Smooth muscle cell (in vitro differentiated cells): Measurements from ENCODE around the gene UBXN6. TPM values are rescaled to one million over a fixed set of nuclear protein-coding genes. Genes with fewer than 3 reads are reported as not detected.

Source experiments
- DNase-seq: peaks from one replicate; lab custom pipeline; 2025; ENCODE audit not compliant: unreplicated experiment; lab: John Stamatoyannopoulos, UW
- H2AFZ ChIP-seq: fragments of 200-600 bp; sonication (generic); 2 replicates; pipeline ENCODE4 v1.6.0; 2016; ENCODE audit warnings: antibody characterized with exemption, low read depth, mild to moderate bottlenecking
- H3F3A ChIP-seq: fragments of 200-600 bp; sonication (generic); 2 replicates; pipeline ENCODE4 v1.6.0; 2017; ENCODE audit warnings: antibody characterized with exemption, low read depth
- H3K27ac ChIP-seq: fragments of 200-600 bp; sonication (generic); 2 replicates; pipeline ENCODE4 v1.5.1; 2016; ENCODE audit warnings: low read depth, mild to moderate bottlenecking
- H3K27me3 ChIP-seq: fragments of 200-600 bp; sonication (generic); 2 replicates; pipeline ENCODE4 v1.6.1; 2016; ENCODE audit warnings: low read depth, mild to moderate bottlenecking
- H3K36me3 ChIP-seq: fragments of 200-600 bp; sonication (generic); 2 replicates; pipeline ENCODE4 v1.5.1; 2016; ENCODE audit warnings: low read depth
- H3K4me1 ChIP-seq: fragments of 200-600 bp; sonication (generic); 2 replicates; pipeline ENCODE4 v1.5.1; 2016; ENCODE audit warnings: low read depth
- H3K4me2 ChIP-seq: fragments of 200-600 bp; sonication (generic); 2 replicates; pipeline ENCODE4 v1.6.0; 2016; ENCODE audit warnings: mild to moderate bottlenecking
- H3K4me3 ChIP-seq: fragments of 200-600 bp; sonication (generic); 2 replicates; pipeline ENCODE4 v1.5.1; 2016; ENCODE audit warnings: mild to moderate bottlenecking
- H3K79me2 ChIP-seq: fragments of 200-600 bp; sonication (generic); 2 replicates; pipeline ENCODE4 v1.6.0; 2016; ENCODE audit warnings: low read depth, mild to moderate bottlenecking
- H3K9ac ChIP-seq: fragments of 200-600 bp; sonication (generic); 2 replicates; pipeline ENCODE4 v1.6.0; 2016; ENCODE audit warnings: low read depth
- H3K9me3 ChIP-seq: fragments of 200-600 bp; sonication (generic); replicated peaks from 2 replicates; pipeline ENCODE4 v1.5.1; 2016; ENCODE audit warnings: low read depth
- H4K20me1 ChIP-seq: fragments of 200-600 bp; sonication (generic); 2 replicates; pipeline ENCODE4 v1.6.0; 2016; ENCODE audit warnings: low read depth
- WGBS: methylation state at CpG from one replicate; pipeline ENCODE4 v1.1.7; 2016; ENCODE audit warnings: low lambda C conversion rate; 5-methylcytosine and 5-hydroxymethylcytosine counted together
- polyA plus RNA-seq: library from polyadenylated mRNA; unstranded; fragments of >200 nt; fragmentation: Nextera tagmentation; extraction: Ambion mirVana; gene quantifications from 2 replicates; pipeline ENCODE4 v1.2.1, GENCODE V29; 2016
- total RNA-seq: library from RNA; depleted of rRNA; stranded (reverse); fragments of >200 nt; gene quantifications from 2 replicates; pipeline ENCODE4 v1.2.3, GENCODE V29; 2014
- TF ChIP-seq, protein P1 (sequence below): fragments of 200-600 bp; sonication (generic); IDR thresholded peaks from 2 replicates; pipeline ENCODE4 v1.5.1; 2017; ENCODE audit warnings: borderline replicate concordance, mild to moderate bottlenecking, antibody characterized with exemption; ENCODE audit not compliant: insufficient read depth, poor library complexity, severe bottlenecking

UBXN6 gene
- total and polyA plus RNA-seq, 2 experiments from 2014 or later: 44.8 to 50.7 TPM

DNA sequence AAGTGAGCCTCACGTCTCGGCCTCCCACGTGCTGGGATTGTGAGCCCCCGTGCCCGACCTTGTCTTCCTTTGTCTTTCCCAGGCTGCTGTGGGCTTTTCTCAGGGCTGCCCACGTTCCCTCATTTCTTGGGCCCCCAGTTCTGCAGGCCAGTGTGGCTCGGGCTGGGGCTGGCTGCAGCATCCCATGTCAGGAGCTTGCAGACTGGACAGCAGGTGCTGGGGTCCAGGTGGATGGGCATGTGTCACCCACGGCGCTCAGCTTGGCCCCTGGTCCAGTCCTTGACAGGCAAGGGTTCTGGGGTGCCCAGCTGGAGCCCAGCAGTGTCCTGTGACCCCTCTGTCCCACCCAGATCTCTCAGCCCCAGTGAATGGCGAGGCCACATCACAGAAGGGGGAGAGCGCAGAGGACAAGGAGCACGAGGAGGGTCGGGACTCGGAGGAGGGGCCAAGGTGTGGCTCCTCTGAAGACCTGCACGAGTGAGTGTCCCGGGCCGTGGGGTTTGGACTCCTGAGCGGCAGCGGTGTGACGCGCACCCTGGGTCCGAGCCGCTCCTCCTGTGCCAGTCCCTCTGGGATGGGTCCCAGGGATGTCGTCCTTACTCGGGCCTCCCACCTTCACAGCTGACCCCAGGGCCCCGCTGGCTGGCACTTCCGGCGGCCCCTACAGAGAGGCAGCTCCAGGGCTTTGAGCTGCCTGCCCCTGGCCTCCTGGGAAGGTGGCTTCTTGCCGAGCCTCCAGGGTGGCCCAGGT lies 43.4 kb upstream of the UBXN6 start:
- over 99% methylated on average over 29 of the region's 29 CpGs for WGBS
- Histone ChIP-seq H3F3A (no peaks in the 10 kb centered on the region), H3K4me1 (no peaks in the 10 kb centered on the region), H3K79me2 (no peaks in the 10 kb centered on the region), H2AFZ (no peak overlapping the region), H3K9me3 (no peaks in the 10 kb centered on the region), H3K27ac (no peak overlapping the region), H3K4me2 (no peak overlapping the region), H3K27me3 (no peaks in the 10 kb centered on the region), H3K36me3 (no peaks in the 10 kb centered on the region), H3K4me3 (no peak overlapping the region), H3K9ac (no peak overlapping the region), H4K20me1 (no peaks in the 10 kb centered on the region)
- no peak for DNase-seq
- TF ChIP-seq, protein P1, sequence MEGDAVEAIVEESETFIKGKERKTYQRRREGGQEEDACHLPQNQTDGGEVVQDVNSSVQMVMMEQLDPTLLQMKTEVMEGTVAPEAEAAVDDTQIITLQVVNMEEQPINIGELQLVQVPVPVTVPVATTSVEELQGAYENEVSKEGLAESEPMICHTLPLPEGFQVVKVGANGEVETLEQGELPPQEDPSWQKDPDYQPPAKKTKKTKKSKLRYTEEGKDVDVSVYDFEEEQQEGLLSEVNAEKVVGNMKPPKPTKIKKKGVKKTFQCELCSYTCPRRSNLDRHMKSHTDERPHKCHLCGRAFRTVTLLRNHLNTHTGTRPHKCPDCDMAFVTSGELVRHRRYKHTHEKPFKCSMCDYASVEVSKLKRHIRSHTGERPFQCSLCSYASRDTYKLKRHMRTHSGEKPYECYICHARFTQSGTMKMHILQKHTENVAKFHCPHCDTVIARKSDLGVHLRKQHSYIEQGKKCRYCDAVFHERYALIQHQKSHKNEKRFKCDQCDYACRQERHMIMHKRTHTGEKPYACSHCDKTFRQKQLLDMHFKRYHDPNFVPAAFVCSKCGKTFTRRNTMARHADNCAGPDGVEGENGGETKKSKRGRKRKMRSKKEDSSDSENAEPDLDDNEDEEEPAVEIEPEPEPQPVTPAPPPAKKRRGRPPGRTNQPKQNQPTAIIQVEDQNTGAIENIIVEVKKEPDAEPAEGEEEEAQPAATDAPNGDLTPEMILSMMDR: no peak

- Histone ChIP-seq H3K79me2 (no peaks in the 10 kb centered on the region), H3F3A (no peaks in the 10 kb centered on the region), H3K4me3 (no peak overlapping the region), H3K27ac (no peak overlapping the region), H3K36me3 (no peaks in the 10 kb centered on the region), H3K9me3 (no peaks in the 10 kb centered on the region), H3K9ac (no peak overlapping the region), H3K4me2 (no peak overlapping the region), H3K4me1 (no peaks in the 10 kb centered on the region), H2AFZ (no peak overlapping the region), H4K20me1 (no peaks in the 10 kb centered on the region), H3K27me3 (no peaks in the 10 kb centered on the region)
- DNase-seq: no peak
- 95% methylated on average over 15 of the region's 15 CpGs for WGBS
- TF ChIP-seq, protein P1: no peak
These were observed 42.3 kb upstream of the UBXN6 start for GRCh38 chr19:4499855-4500254.

DNA sequence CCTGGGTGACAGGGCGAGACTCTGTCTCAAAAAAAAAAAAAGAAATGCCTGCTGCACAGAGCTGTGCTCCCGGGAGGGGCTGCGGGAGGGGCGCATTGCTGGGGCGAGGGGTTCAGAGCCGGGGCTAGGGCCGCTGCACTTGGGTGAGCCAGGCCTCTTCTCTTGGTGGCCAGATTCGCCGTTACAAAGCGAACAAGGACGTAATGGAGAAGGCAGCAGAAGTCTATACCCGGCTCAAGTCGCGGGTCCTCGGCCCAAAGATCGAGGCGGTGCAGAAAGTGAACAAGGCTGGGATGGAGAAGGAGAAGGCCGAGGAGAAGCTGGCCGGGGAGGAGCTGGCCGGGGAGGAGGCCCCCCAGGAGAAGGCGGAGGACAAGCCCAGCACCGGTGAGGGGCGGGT lies 41.7 kb upstream of the UBXN6 start:
- Histone ChIP-seq H3F3A (no peaks in the 10 kb centered on the region), H3K27ac (no peak overlapping the region), H3K4me1 (no peaks in the 10 kb centered on the region), H3K4me3 (no peak overlapping the region), H3K27me3 (no peaks in the 10 kb centered on the region), H2AFZ (no peak overlapping the region), H3K36me3 (no peaks in the 10 kb centered on the region), H3K79me2 (no peaks in the 10 kb centered on the region), H3K9me3 (no peaks in the 10 kb centered on the region), H3K9ac (no peak overlapping the region), H4K20me1 (no peaks in the 10 kb centered on the region), H3K4me2 (no peak overlapping the region)
- 98% methylated on average over 20 of the region's 23 CpGs for WGBS
- DNase-seq: no peak
- TF ChIP-seq, protein P1: no peak

DNA sequence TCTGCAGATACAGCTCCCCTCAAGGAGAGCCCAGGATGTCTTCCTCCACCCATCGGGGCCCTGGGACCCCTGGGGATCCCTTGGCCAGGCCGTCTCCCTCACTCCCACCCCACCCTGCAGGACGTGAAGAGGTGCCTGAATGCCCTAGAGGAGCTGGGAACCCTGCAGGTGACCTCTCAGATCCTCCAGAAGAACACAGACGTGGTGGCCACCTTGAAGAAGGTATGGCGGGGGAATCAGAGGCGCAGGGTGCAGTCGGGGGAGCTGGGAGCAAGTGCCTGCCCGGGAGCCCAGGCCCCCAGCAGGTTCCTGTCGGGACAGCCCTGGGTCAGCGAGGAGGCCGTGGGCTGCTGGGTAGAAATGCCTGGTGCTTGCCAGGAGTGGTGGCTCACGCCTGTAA lies 41.1 kb upstream of the UBXN6 start:
- TF ChIP-seq, protein P1: no peak
- no peaks in the 10 kb centered on the region for H3K27me3 ChIP-seq
- DNase-seq: no peak
- H3K27ac ChIP-seq: no peak overlapping the region
- no peak overlapping the region for H3K9ac ChIP-seq
- H3K9me3 ChIP-seq: no peaks in the 10 kb centered on the region
- no peak overlapping the region for H3K4me2 ChIP-seq
- H3K4me1 ChIP-seq: no peaks in the 10 kb centered on the region
- no peak overlapping the region for H3K4me3 ChIP-seq
- no peaks in the 10 kb centered on the region for H4K20me1 ChIP-seq
- WGBS: 92% methylated on average over 12 of the region's 12 CpGs
- no peaks in the 10 kb centered on the region for H3F3A ChIP-seq
- no peaks in the 10 kb centered on the region for H3K79me2 ChIP-seq
- H3K36me3 ChIP-seq: no peaks in the 10 kb centered on the region
- H2AFZ ChIP-seq: no peak overlapping the region
